ENCODE data around the gene OVCA2.

Gene OVCA2

GRCh38 chr17:2041561-2042389, at the start of gene OVCA2:
TSS of gene OVCA2 (plus strand) at chr17:2042022. CDS start at chr17:2042048, 26 bp downstream.
- Histone ChIP-seq H3K36me3 (ENCODE audit: insufficient read depth, low read depth, low read length) (peaks cover 16% of the 10 kb centered on the region), H3K27ac (ENCODE audit: low read length) (no peak within 1 kb of the TSS), H3K4me1 (ENCODE audit: insufficient read depth, low read length) (no peaks in the 10 kb centered on the region), H3K9ac (ENCODE audit: low read depth, low read length) (peak within 1 kb of the TSS; percentile 78), H3K9me3 (ENCODE audit: insufficient read depth, low read depth, low read length) (no peaks in the 10 kb centered on the region), H3K4me3 (ENCODE audit: low read length) (peak within 1 kb of the TSS; percentile 78), H3K27me3 (ENCODE audit: insufficient read depth, low read length) (no peaks in the 10 kb centered on the region; the same call in 1 of the 2 replicates)

- Histone ChIP-seq H3K4me1 (ENCODE audit: insufficient read depth, low read length) (peaks cover 5% of the 10 kb centered on the region; the same call in 1 of the 2 replicates), H3K9ac (ENCODE audit: low read depth, low read length) (no peak overlapping the region), H3K4me3 (ENCODE audit: low read length) (no peak overlapping the region), H3K27ac (ENCODE audit: low read length) (no peak overlapping the region), H3K36me3 (ENCODE audit: insufficient read depth, low read depth, low read length) (no peaks in the 10 kb centered on the region), H3K9me3 (ENCODE audit: insufficient read depth, low read depth, low read length) (no peaks in the 10 kb centered on the region), H3K27me3 (ENCODE audit: insufficient read depth, low read length) (peaks cover 18% of the 10 kb centered on the region)
These were observed 49.3 kb upstream of the OVCA2 start for GRCh38 chr17:1992541-1992940.

- H3K27ac ChIP-seq (ENCODE audit: low read length) = no peak overlapping the region
These were observed 47.1 kb upstream of the OVCA2 start for GRCh38 chr17:1994707-1995106.

GRCh38 chr17:1995321-1995892, 46.4 kb upstream of the OVCA2 start:
- H3K27ac ChIP-seq (ENCODE audit: low read length) = no peak overlapping the region
- H3K36me3 ChIP-seq (ENCODE audit: insufficient read depth, low read depth, low read length) = no peaks in the 10 kb centered on the region
- peaks cover 5% of the 10 kb centered on the region; the same call in 1 of the 2 replicates for H3K4me1 ChIP-seq (ENCODE audit: insufficient read depth, low read length)
- H3K9me3 ChIP-seq (ENCODE audit: insufficient read depth, low read depth, low read length) = no peaks in the 10 kb centered on the region
- H3K9ac ChIP-seq (ENCODE audit: low read depth, low read length) = no peak overlapping the region
- H3K27me3 ChIP-seq (ENCODE audit: insufficient read depth, low read length) = peaks cover 42% of the 10 kb centered on the region
- H3K4me3 ChIP-seq (ENCODE audit: low read length) = no peak overlapping the region

More at GRCh38 chr17:1994707-1995106, 47.1 kb upstream of the OVCA2 start:
- peaks cover 37% of the 10 kb centered on the region for H3K27me3 ChIP-seq (ENCODE audit: insufficient read depth, low read length)
- H3K4me1 ChIP-seq (ENCODE audit: insufficient read depth, low read length) = peaks cover 5% of the 10 kb centered on the region; the same call in 1 of the 2 replicates
- no peaks in the 10 kb centered on the region for H3K36me3 ChIP-seq (ENCODE audit: insufficient read depth, low read depth, low read length)
- H3K9ac ChIP-seq (ENCODE audit: low read depth, low read length) = no peak overlapping the region
- no peak overlapping the region for H3K4me3 ChIP-seq (ENCODE audit: low read length)
- H3K9me3 ChIP-seq (ENCODE audit: insufficient read depth, low read depth, low read length) = no peaks in the 10 kb centered on the region

- Histone ChIP-seq H3K27ac (ENCODE audit: low read length) (no peak overlapping the region), H3K9me3 (ENCODE audit: insufficient read depth, low read depth, low read length) (no peaks in the 10 kb centered on the region), H3K4me3 (ENCODE audit: low read length) (no peak overlapping the region), H3K4me1 (ENCODE audit: insufficient read depth, low read length) (peaks cover 5% of the 10 kb centered on the region; the same call in 1 of the 2 replicates), H3K36me3 (ENCODE audit: insufficient read depth, low read depth, low read length) (no peaks in the 10 kb centered on the region), H3K9ac (ENCODE audit: low read depth, low read length) (no peak overlapping the region), H3K27me3 (ENCODE audit: insufficient read depth, low read length) (peaks cover 42% of the 10 kb centered on the region)
These were observed 45.7 kb upstream of the OVCA2 start for GRCh38 chr17:1995907-1996799.

GRCh38 chr17:1996800-1997288, 45.0 kb upstream of the OVCA2 start:
- Histone ChIP-seq H3K36me3 (ENCODE audit: insufficient read depth, low read depth, low read length) (no peaks in the 10 kb centered on the region), H3K4me3 (ENCODE audit: low read length) (no peak overlapping the region), H3K9ac (ENCODE audit: low read depth, low read length) (no peak overlapping the region), H3K27ac (ENCODE audit: low read length) (no peak overlapping the region), H3K9me3 (ENCODE audit: insufficient read depth, low read depth, low read length) (no peaks in the 10 kb centered on the region), H3K4me1 (ENCODE audit: insufficient read depth, low read length) (peaks cover 5% of the 10 kb centered on the region; the same call in 1 of the 2 replicates), H3K27me3 (ENCODE audit: insufficient read depth, low read length) (peaks cover 42% of the 10 kb centered on the region)

- Histone ChIP-seq H3K27ac (ENCODE audit: low read length) (no peak overlapping the region), H3K4me3 (ENCODE audit: low read length) (no peak overlapping the region; the same call in 1 of the 2 replicates), H3K9ac (ENCODE audit: low read depth, low read length) (no peak overlapping the region), H3K4me1 (ENCODE audit: insufficient read depth, low read length) (peaks cover 5% of the 10 kb centered on the region; the same call in 1 of the 2 replicates), H3K27me3 (ENCODE audit: insufficient read depth, low read length) (peaks cover 42% of the 10 kb centered on the region), H3K9me3 (ENCODE audit: insufficient read depth, low read depth, low read length) (no peaks in the 10 kb centered on the region), H3K36me3 (ENCODE audit: insufficient read depth, low read depth, low read length) (no peaks in the 10 kb centered on the region)
These were observed 44.4 kb upstream of the OVCA2 start for GRCh38 chr17:1997289-1997926.

- Histone ChIP-seq H3K4me1 (ENCODE audit: insufficient read depth, low read length) (peaks cover 5% of the 10 kb centered on the region; the same call in 1 of the 2 replicates), H3K9ac (ENCODE audit: low read depth, low read length) (no peak overlapping the region)
These were observed 43.7 kb upstream of the OVCA2 start for GRCh38 chr17:1997927-1998742.

GRCh38 chr17:1999557-2000251, 42.1 kb upstream of the OVCA2 start:
- no peak overlapping the region for H3K27ac ChIP-seq (ENCODE audit: low read length)
- H3K36me3 ChIP-seq (ENCODE audit: insufficient read depth, low read depth, low read length) = no peaks in the 10 kb centered on the region
- no peak overlapping the region for H3K4me3 ChIP-seq (ENCODE audit: low read length)
- H3K27me3 ChIP-seq (ENCODE audit: insufficient read depth, low read length) = peaks cover 42% of the 10 kb centered on the region
- no peak overlapping the region for H3K9ac ChIP-seq (ENCODE audit: low read depth, low read length)
- no peaks in the 10 kb centered on the region for H3K9me3 ChIP-seq (ENCODE audit: insufficient read depth, low read depth, low read length)
- peaks cover 5% of the 10 kb centered on the region; the same call in 1 of the 2 replicates for H3K4me1 ChIP-seq (ENCODE audit: insufficient read depth, low read length)

More at GRCh38 chr17:1997927-1998742, 43.7 kb upstream of the OVCA2 start:
- H3K4me3 ChIP-seq (ENCODE audit: low read length) = peak overlapping the region; percentile 47; the same call in 1 of the 2 replicates
- H3K27ac ChIP-seq (ENCODE audit: low read length) = no peak overlapping the region
- no peaks in the 10 kb centered on the region for H3K36me3 ChIP-seq (ENCODE audit: insufficient read depth, low read depth, low read length)
- peaks cover 42% of the 10 kb centered on the region for H3K27me3 ChIP-seq (ENCODE audit: insufficient read depth, low read length)
- no peaks in the 10 kb centered on the region for H3K9me3 ChIP-seq (ENCODE audit: insufficient read depth, low read depth, low read length)

GRCh38 chr17:2002767-2003329, 39.0 kb upstream of the OVCA2 start:
- no peak overlapping the region for H3K9ac ChIP-seq (ENCODE audit: low read depth, low read length)
- H3K27me3 ChIP-seq (ENCODE audit: insufficient read depth, low read length) = peaks cover 22% of the 10 kb centered on the region
- no peak overlapping the region for H3K4me3 ChIP-seq (ENCODE audit: low read length)
- H3K4me1 ChIP-seq (ENCODE audit: insufficient read depth, low read length) = no peaks in the 10 kb centered on the region; the same call in 1 of the 2 replicates
- H3K27ac ChIP-seq (ENCODE audit: low read length) = no peak overlapping the region
- H3K36me3 ChIP-seq (ENCODE audit: insufficient read depth, low read depth, low read length) = no peaks in the 10 kb centered on the region
- no peaks in the 10 kb centered on the region for H3K9me3 ChIP-seq (ENCODE audit: insufficient read depth, low read depth, low read length)

Data from iPS-20b (cell line).